Measurements from ENCODE around the gene ADCK2.
"Not testable (repeated sequence)": the region's sequence is repeated elsewhere in the genome, so short reads cannot be mapped to it uniquely, and the experiment has no call there.

The ADCK2 gene

GRCh38 chr7:140672382-140673062, at the start of gene ADCK2:
Gene ADCK2, plus strand, starts transcription at chr7:140672945. Its CDS starts 386 bp downstream, at chr7:140673331.
- DNase-seq: peak; percentile 67

- DNase-seq: peak; percentile 84
Observed at GRCh38 chr7:140623980-140624379, 48.8 kb upstream of the ADCK2 start.

- DNase-seq: no peak
Observed at GRCh38 chr7:140624392-140625191, 48.2 kb upstream of the ADCK2 start.

GRCh38 chr7:140625192-140625558, 47.6 kb upstream of the ADCK2 start:
- not testable (repeated sequence) for DNase-seq

GRCh38 chr7:140625908-140626868, 46.6 kb upstream of the ADCK2 start:
- peak; percentile 97 for DNase-seq

- no peak for DNase-seq
Observed at GRCh38 chr7:140631021-140631420, 41.7 kb upstream of the ADCK2 start.

GRCh38 chr7:140631602-140632001, 41.1 kb upstream of the ADCK2 start:
- no peak for DNase-seq

GRCh38 chr7:140635345-140635744, 37.4 kb upstream of the ADCK2 start:
- no peak for DNase-seq

GRCh38 chr7:140635816-140636215, 36.9 kb upstream of the ADCK2 start:
- no peak for DNase-seq

GRCh38 chr7:140637400-140637799, 35.3 kb upstream of the ADCK2 start:
- no peak for DNase-seq

- DNase-seq: peak; percentile 65
Observed at GRCh38 chr7:140638173-140638791, 34.5 kb upstream of the ADCK2 start.

- DNase-seq: peak; percentile 77
Observed at GRCh38 chr7:140639366-140640053, 33.2 kb upstream of the ADCK2 start.

- DNase-seq: peak; percentile 72
Observed at GRCh38 chr7:140640060-140640637, 32.6 kb upstream of the ADCK2 start.

GRCh38 chr7:140640727-140641523, 31.8 kb upstream of the ADCK2 start, which contains the start of gene DENND2A:
Gene DENND2A, minus strand, starts transcription at chr7:140640813. Its CDS starts 38,416 bp downstream, at chr7:140602397.
- DNase-seq: peak; percentile 93

GRCh38 chr7:140641524-140642195, 31.1 kb upstream of the ADCK2 start:
- no peak for DNase-seq

- DNase-seq: no peak
Observed at GRCh38 chr7:140643416-140643815, 29.3 kb upstream of the ADCK2 start.

GRCh38 chr7:140644761-140645160, 28.0 kb upstream of the ADCK2 start:
- not testable (repeated sequence) for DNase-seq

GRCh38 chr7:140645166-140645900, 27.4 kb upstream of the ADCK2 start:
- DNase-seq: no peak

All from left hindlimb (tissue), 1 donor.